Breast epithelium (tissue), 4 donors: ENCODE data around the gene MMP26. TPM values are rescaled to one million over a fixed set of nuclear protein-coding genes. Genes with fewer than 3 reads are reported as not detected.

Experiments
- DNase-seq, 2 donors: peaks; one replicate each; pipeline ENCODE4 v3.0.0-alpha.2; 2019; ENCODE audit warnings: low spot score in 2 of 2
- H3K27ac ChIP-seq, 2 donors: fragments of 200-600 bp; sonication (generic) in 1 of 2; one replicate each; pipeline ENCODE4 v1.5.1; 2016 to 2019; ENCODE audit warnings: mild to moderate bottlenecking in 1 of 2
- H3K27me3 ChIP-seq, 2 donors: fragments of 200-600 bp; sonication (generic) in 1 of 2; one replicate each; pipeline versions ENCODE4 v1.5.1 to v1.6.0; 2017 to 2019; ENCODE audit warnings: control low read depth in 1 of 2, mild to moderate bottlenecking in 1 of 2
- H3K36me3 ChIP-seq: fragments of 200-600 bp; one replicate; pipeline ENCODE4 v1.5.1; 2019
- H3K4me1 ChIP-seq, 2 donors: fragments of 200-600 bp; sonication (generic); one replicate each; pipeline ENCODE4 v1.5.1; 2016 to 2019; ENCODE audit warnings: control low read depth in 1 of 2
- H3K4me3 ChIP-seq, 3 donors: fragments of 200-600 bp; sonication (generic); 1 replicate in 2 of 3; 2 replicates in 1 of 3; pipeline ENCODE4 v1.5.1; 2016 to 2019; ENCODE audit warnings: mild to moderate bottlenecking in 3 of 3, moderate library complexity in 2 of 3
- H3K9me3 ChIP-seq, 2 donors: fragments of 200-600 bp; sonication (generic) in 1 of 2; one replicate each; pipeline ENCODE4 v1.5.1; 2016 to 2019; ENCODE audit warnings: control low read depth in 1 of 2
- CTCF ChIP-seq, 3 donors: fragments of 450-650 bp; IDR thresholded peaks; one replicate each; pipeline ENCODE4 v1.5.1; 2016 to 2017; ENCODE audit warnings: antibody characterized with exemption in 3 of 3, mild to moderate bottlenecking in 3 of 3, moderate library complexity in 3 of 3
- POLR2A ChIP-seq: fragments of 450-650 bp; IDR thresholded peaks from one replicate; pipeline ENCODE4 v1.6.1; 2016; ENCODE audit warnings: antibody characterized with exemption, mild to moderate bottlenecking, moderate library complexity
- POLR2AphosphoS5 ChIP-seq, 3 donors: sonication (generic); formaldehyde crosslinking; IDR thresholded peaks; one replicate each; pipeline ENCODE4 v1.6.1; 2017; ENCODE audit warnings: antibody characterized with exemption in 3 of 3
- intact Hi-C: fragments of 100-400 bp; cut with DNase I; formaldehyde crosslinking; loops from one replicate; pipeline ENCODE4 v1.15.1; 2023; ENCODE audit warnings: low total_unique reads
- total RNA-seq, 3 donors: library from RNA; depleted of rRNA; stranded (reverse); fragments of >200 nt; gene quantifications; one replicate each; pipeline ENCODE4 v1.1.0, GENCODE V29; 2016

The MMP26 gene
- total RNA-seq, 3 donors from 2014 or later, result not detected

GRCh38 chr11:4727171-4727570 is 22.6 kb downstream of the MMP26 start:
- intact Hi-C loops, result no loop called here

GRCh38 chr11:4740735-4741134 is 36.2 kb downstream of the MMP26 start:
- Histone ChIP-seq H3K27me3 (peaks cover 0 to 4% of the 10 kb centered on the region in 2 donors), H3K36me3 (no peaks in the 10 kb centered on the region), H3K4me3 (no peak overlapping the region), H3K27ac (no peak overlapping the region), H3K9me3 (no peaks in the 10 kb centered on the region), H3K4me1 (no peaks in the 10 kb centered on the region)
- no peak for TF ChIP-seq CTCF (IDR thresholded peaks at IDR 0.05)
- TF ChIP-seq POLR2A, result no peak
- no peak for TF ChIP-seq POLR2AphosphoS5 (IDR thresholded peaks at IDR 0.05)
- intact Hi-C loops, result no loop called here
- DNase-seq, result no peak

More at GRCh38 chr11:4727171-4727570, 22.6 kb downstream of the MMP26 start:
- H3K36me3 ChIP-seq, result no peaks in the 10 kb centered on the region
- no peak overlapping the region for H3K4me3 ChIP-seq
- H3K9me3 ChIP-seq, result no peaks in the 10 kb centered on the region
- H3K27me3 ChIP-seq, result no peaks in the 10 kb centered on the region
- no peaks in the 10 kb centered on the region for H3K4me1 ChIP-seq
- no peak for DNase-seq
- TF ChIP-seq CTCF (IDR thresholded peaks at IDR 0.05), result no peak
- no peak for TF ChIP-seq POLR2A
- no peak for TF ChIP-seq POLR2AphosphoS5 (IDR thresholded peaks at IDR 0.05)
- no peak overlapping the region for H3K27ac ChIP-seq

GRCh38 chr11:4748438-4748837 is 43.9 kb downstream of the MMP26 start:
- no peaks in the 10 kb centered on the region for H3K9me3 ChIP-seq
- no peaks in the 10 kb centered on the region for H3K36me3 ChIP-seq
- H3K27ac ChIP-seq, result no peak overlapping the region
- H3K27me3 ChIP-seq, result no peaks in the 10 kb centered on the region
- no peak for DNase-seq
- no peak overlapping the region for H3K4me3 ChIP-seq
- H3K4me1 ChIP-seq, result no peaks in the 10 kb centered on the region
- intact Hi-C loops, result no loop called here
- TF ChIP-seq CTCF (IDR thresholded peaks at IDR 0.05) (no peak), POLR2AphosphoS5 (IDR thresholded peaks at IDR 0.05) (no peak), POLR2A (no peak)

GRCh38 chr11:4751201-4751600 is 46.6 kb downstream of the MMP26 start:
- H3K9me3 ChIP-seq, result no peaks in the 10 kb centered on the region
- no peak overlapping the region for H3K27ac ChIP-seq
- intact Hi-C loops, result no loop called here
- H3K36me3 ChIP-seq, result no peaks in the 10 kb centered on the region
- H3K4me1 ChIP-seq, result no peaks in the 10 kb centered on the region
- TF ChIP-seq POLR2AphosphoS5 (IDR thresholded peaks at IDR 0.05), result no peak
- TF ChIP-seq CTCF (IDR thresholded peaks at IDR 0.05), result no peak
- no peak for TF ChIP-seq POLR2A
- no peak overlapping the region for H3K4me3 ChIP-seq
- H3K27me3 ChIP-seq, result no peaks in the 10 kb centered on the region
- no peak for DNase-seq

Other genes starting within 250 kb of the MMP26 start
- under 1 TPM in 2 of 3 donors, not detected in 1; under 0.01 TPM for gene OR52K1, start 222.1 kb upstream of the MMP26 start, total RNA-seq
- gene OR52M1, start 159.6 kb upstream of the MMP26 start, total RNA-seq, result not detected
- gene OR52I2, start 123.0 kb upstream of the MMP26 start, total RNA-seq, result not detected
- gene OR52I1, start 110.7 kb upstream of the MMP26 start, total RNA-seq, result not detected
- 10 to 100 TPM; 12.6 to 30.0 (median 19.3) TPM for gene TRIM68, start 96.6 kb upstream of the MMP26 start, total RNA-seq
- gene OR51D1, start 67.3 kb upstream of the MMP26 start, total RNA-seq, result not detected
- gene OR51E1, start 60.8 kb upstream of the MMP26 start, total RNA-seq, result under 1 TPM; 0.29 to 0.33 (median 0.32) TPM
- gene OR51E2, start 6.9 kb upstream of the MMP26 start, total RNA-seq, result not detected
- not detected for gene OR51F1, start 65.2 kb downstream of the MMP26 start, total RNA-seq
- not detected for gene OR52R1, start 99.6 kb downstream of the MMP26 start, total RNA-seq
- not detected for gene OR51F2, start 116.5 kb downstream of the MMP26 start, total RNA-seq
- gene OR51S1, start 144.4 kb downstream of the MMP26 start, total RNA-seq, result not detected
- gene OR51T1, start 177.1 kb downstream of the MMP26 start, total RNA-seq, result not detected
- not detected for gene OR51A7, start 199.0 kb downstream of the MMP26 start, total RNA-seq
- not detected for gene OR51G2, start 214.6 kb downstream of the MMP26 start, total RNA-seq
- gene OR51G1, start 219.6 kb downstream of the MMP26 start, total RNA-seq, result not detected
- not detected for gene OR51A4, start 242.8 kb downstream of the MMP26 start, total RNA-seq